Osteocyte (in vitro differentiated cells): ENCODE results near the gene RNF146. TPM values are rescaled to one million over a fixed set of nuclear protein-coding genes. Genes with fewer than 3 reads are reported as not detected.

ENCODE experiments used
- DNase-seq: peaks from one replicate; pipeline ENCODE4 v3.0.0; 2021; ENCODE audit warnings: mixed read lengths; ENCODE audit not compliant: unreplicated experiment; ENCODE audit errors: extremely low spot score
- H3K27ac Mint-ChIP-seq: one replicate; pipeline ENCODE4 v1.8.0; 2021; ENCODE audit warnings: mild to moderate bottlenecking, mixed read lengths; ENCODE audit not compliant: unreplicated experiment
- H3K27me3 Mint-ChIP-seq: one replicate; pipeline ENCODE4 v1.8.0; 2021; ENCODE audit warnings: mixed read lengths; ENCODE audit not compliant: unreplicated experiment
- H3K36me3 Mint-ChIP-seq: one replicate; pipeline ENCODE4 v1.8.0; 2021; ENCODE audit warnings: mixed read lengths; ENCODE audit not compliant: unreplicated experiment
- H3K4me1 Mint-ChIP-seq: one replicate; pipeline ENCODE4 v1.8.0; 2021; ENCODE audit warnings: mixed read lengths; ENCODE audit not compliant: unreplicated experiment
- H3K4me3 Mint-ChIP-seq: one replicate; pipeline ENCODE4 v1.8.0; 2021; ENCODE audit warnings: mild to moderate bottlenecking, moderate library complexity, mixed read lengths; ENCODE audit not compliant: unreplicated experiment
- H3K9me3 Mint-ChIP-seq: one replicate; pipeline ENCODE4 v1.8.0; 2021; ENCODE audit warnings: mixed read lengths; ENCODE audit not compliant: unreplicated experiment
- total RNA-seq: library from RNA; stranded (reverse); gene quantifications from 2 replicates; pipeline ENCODE4 v1.2.1, GENCODE V29; 2021
- TF ChIP-seq, protein P1 (sequence below): fragments of 200-600 bp; sonication (generic); IDR thresholded peaks from 2 replicates; pipeline ENCODE4 v1.5.0; 2021; ENCODE audit warnings: antibody characterized with exemption, mild to moderate bottlenecking, moderate library complexity

The RNF146 gene
- total RNA-seq, 1 donor from 2014 or later = 58.4 TPM

DNA sequence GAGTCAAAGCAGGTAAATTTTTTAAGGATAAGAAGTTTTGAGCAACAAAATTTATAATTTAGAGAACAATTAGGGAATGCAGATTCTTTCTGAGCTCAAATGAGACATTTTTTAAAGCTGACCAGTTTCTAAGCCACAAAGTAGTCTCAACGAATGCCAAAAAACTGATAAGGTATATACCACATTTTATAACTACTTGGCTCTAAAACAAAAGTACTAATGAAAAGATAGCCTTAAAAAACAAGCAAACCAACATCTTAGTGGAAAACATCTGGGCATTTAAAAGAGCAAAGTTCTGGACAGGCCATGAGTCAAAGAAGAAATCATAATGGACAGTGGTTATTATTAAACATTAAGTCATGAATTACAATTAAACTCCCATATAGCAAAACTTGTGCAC lies 23.2 kb upstream of the RNF146 start:
- TF ChIP-seq, protein P1, sequence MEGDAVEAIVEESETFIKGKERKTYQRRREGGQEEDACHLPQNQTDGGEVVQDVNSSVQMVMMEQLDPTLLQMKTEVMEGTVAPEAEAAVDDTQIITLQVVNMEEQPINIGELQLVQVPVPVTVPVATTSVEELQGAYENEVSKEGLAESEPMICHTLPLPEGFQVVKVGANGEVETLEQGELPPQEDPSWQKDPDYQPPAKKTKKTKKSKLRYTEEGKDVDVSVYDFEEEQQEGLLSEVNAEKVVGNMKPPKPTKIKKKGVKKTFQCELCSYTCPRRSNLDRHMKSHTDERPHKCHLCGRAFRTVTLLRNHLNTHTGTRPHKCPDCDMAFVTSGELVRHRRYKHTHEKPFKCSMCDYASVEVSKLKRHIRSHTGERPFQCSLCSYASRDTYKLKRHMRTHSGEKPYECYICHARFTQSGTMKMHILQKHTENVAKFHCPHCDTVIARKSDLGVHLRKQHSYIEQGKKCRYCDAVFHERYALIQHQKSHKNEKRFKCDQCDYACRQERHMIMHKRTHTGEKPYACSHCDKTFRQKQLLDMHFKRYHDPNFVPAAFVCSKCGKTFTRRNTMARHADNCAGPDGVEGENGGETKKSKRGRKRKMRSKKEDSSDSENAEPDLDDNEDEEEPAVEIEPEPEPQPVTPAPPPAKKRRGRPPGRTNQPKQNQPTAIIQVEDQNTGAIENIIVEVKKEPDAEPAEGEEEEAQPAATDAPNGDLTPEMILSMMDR = no peak
- no peak for DNase-seq
- peaks cover 17% of the 10 kb centered on the region for H3K27me3 Mint-ChIP-seq
- H3K4me1 Mint-ChIP-seq = no peaks in the 10 kb centered on the region
- H3K4me3 Mint-ChIP-seq = no peak overlapping the region
- H3K27ac Mint-ChIP-seq = no peak overlapping the region
- no peaks in the 10 kb centered on the region for H3K9me3 Mint-ChIP-seq
- no peaks in the 10 kb centered on the region for H3K36me3 Mint-ChIP-seq

DNA sequence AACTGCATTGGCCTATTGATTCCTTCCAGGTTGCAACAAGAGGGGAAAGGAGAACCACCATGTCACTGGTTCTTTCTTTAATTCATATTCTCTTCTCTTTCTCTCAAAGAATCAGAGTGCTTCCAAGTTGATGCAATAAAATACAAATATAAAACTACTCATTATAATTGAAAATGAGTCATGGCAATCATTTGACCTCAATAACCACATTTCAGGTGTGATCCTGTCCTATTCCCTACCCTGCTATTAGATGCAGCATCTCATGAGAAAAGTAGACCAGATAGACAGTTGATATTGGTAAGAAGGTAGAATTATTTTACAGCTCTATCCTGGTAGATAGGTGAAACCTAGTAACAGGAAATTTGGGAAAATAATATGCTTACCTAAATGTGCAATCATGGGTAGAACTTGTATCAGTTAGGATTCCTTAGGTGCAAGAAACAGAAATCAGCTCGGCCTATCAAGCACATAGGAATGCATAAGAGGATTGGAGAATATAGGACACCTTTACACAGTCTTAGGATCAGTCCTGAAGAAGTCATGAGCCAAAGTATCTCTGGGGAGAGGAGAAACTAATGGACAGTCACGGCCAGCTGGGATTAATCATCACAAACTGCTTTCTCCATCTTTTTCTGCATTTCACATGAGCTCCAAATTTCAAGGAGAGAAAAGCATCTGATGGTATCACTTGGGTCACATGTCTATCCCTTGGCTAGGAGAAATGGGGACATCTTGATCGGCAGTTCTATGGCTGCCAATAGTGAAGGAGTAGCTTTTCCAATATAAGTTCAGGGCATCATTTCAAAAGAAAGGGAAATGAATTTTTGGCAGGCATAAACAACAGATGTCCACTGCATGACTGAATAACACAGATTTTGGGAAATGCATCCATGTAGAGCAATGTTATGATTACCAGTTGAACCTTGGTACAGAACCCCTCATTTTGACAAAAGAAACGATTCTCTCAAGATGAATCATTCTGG lies 19.3 kb upstream of the RNF146 start:
- TF ChIP-seq, protein P1 = no peak
- no peak for DNase-seq
- no peaks in the 10 kb centered on the region for H3K9me3 Mint-ChIP-seq
- no peak overlapping the region for H3K4me3 Mint-ChIP-seq
- H3K36me3 Mint-ChIP-seq = no peaks in the 10 kb centered on the region
- H3K27me3 Mint-ChIP-seq = peaks cover 13% of the 10 kb centered on the region
- no peak overlapping the region for H3K27ac Mint-ChIP-seq
- H3K4me1 Mint-ChIP-seq = no peaks in the 10 kb centered on the region

- Mint-ChIP-seq H3K27ac (no peak overlapping the region), H3K4me3 (no peak overlapping the region), H3K27me3 (peaks cover 13% of the 10 kb centered on the region), H3K36me3 (no peaks in the 10 kb centered on the region), H3K4me1 (no peaks in the 10 kb centered on the region), H3K9me3 (no peaks in the 10 kb centered on the region)
- no peak for DNase-seq
- TF ChIP-seq, protein P1 = no peak
These were observed 17.0 kb upstream of the RNF146 start for GRCh38 chr6:127249621-127250020.

DNA sequence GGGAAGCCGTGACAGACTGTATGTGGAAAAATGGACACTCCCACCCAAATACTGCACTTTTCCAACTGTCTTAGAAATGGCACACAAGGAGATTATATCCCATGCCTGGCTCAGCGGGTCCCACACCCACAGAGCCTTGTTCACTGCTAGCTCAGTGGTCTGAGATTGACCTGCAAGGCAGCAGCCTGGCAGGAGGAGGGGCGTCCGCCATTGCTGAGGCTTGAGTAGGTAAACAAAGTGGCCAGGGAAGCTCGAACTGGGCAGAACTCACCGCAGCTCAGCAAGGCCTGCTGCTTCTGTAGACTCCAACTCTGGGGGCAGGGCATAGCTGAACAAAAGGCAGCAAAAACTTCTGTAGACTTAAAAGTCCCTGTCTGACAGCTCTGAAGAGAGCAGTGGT lies 11.4 kb upstream of the RNF146 start:
- H3K9me3 Mint-ChIP-seq = no peaks in the 10 kb centered on the region
- no peak overlapping the region for H3K27ac Mint-ChIP-seq
- DNase-seq = no peak
- no peaks in the 10 kb centered on the region for H3K4me1 Mint-ChIP-seq
- no peaks in the 10 kb centered on the region for H3K36me3 Mint-ChIP-seq
- TF ChIP-seq, protein P1 = no peak
- H3K27me3 Mint-ChIP-seq = peaks cover 3% of the 10 kb centered on the region
- H3K4me3 Mint-ChIP-seq = no peak overlapping the region

DNA sequence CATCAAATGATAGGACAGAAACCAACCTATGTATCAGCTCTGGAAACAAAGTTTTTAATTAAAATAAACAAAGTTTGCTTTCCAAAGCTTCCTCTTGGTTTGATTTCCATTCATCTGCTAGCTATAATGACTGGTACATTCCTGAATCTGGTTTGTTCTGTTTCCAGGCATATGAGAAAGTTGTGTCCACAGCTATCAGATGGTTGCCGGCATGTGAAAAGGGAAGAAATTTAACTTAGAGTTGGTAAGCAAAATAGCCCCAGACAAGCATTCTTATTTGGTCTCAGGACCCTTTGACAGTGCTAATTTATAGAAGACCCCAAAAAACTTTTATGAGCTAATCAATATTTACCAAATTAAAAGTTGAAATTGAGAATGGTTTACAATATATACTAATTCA lies 3.8 kb upstream of the RNF146 start:
- TF ChIP-seq, protein P1 = no peak
- H3K27ac Mint-ChIP-seq = no peak overlapping the region
- H3K4me3 Mint-ChIP-seq = no peak overlapping the region
- no peaks in the 10 kb centered on the region for H3K9me3 Mint-ChIP-seq
- H3K4me1 Mint-ChIP-seq = peaks cover 15% of the 10 kb centered on the region
- no peak for DNase-seq
- H3K27me3 Mint-ChIP-seq = no peaks in the 10 kb centered on the region
- no peaks in the 10 kb centered on the region for H3K36me3 Mint-ChIP-seq
